Measurements from ENCODE around the gene LDLRAD4.

The LDLRAD4 gene

DNA sequence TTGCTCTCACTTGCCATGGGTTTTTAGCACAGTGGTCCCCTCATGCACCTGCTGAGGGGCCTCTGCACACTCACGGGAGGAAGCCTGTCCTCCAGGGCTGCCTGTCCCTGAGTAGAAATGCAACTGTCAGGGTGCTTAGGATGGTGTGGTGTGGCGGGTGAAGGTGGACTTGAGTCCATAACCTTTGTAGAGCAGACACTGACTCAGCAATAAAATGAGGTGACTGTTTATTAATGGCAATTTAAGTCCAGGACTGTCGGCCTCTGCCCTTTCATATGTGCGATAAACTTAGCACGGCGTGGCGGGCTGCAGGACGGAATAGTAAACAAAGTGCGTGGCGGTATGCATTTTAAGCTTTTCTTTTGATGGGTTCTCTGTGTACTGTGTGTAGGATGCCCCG, 188.2 kb downstream of the LDLRAD4 start:
- DNase-seq (ENCODE audit: low read depth in 2 of 2) = no peak

DNA sequence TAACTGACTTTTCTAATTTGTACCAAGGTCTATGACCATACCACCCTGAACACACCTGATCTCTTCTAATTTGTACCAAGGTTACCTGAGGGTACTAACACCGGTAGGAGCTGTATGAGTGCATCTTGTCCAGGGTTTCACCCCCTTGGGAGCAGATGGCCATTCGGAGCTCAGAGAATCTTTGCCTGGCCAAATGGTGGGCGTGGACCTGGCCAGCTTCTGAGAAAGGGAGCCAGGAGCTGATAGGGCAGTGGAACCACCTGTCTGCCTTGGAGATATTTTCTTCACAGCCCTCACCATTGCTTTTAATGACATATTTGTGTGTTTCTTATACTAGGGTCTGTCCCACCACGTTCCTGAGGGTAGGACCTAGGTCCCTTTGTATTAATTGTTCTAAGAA, 188.9 kb downstream of the LDLRAD4 start:
- DNase-seq (ENCODE audit: low read depth in 2 of 2) = no peak

GRCh38 chr18:13409026-13409425, 190.5 kb downstream of the LDLRAD4 start:
- no peak for DNase-seq (ENCODE audit: low read depth in 2 of 2)

GRCh38 chr18:13409997-13410396, 191.4 kb downstream of the LDLRAD4 start:
- DNase-seq (ENCODE audit: low read depth in 2 of 2) = no peak

DNA sequence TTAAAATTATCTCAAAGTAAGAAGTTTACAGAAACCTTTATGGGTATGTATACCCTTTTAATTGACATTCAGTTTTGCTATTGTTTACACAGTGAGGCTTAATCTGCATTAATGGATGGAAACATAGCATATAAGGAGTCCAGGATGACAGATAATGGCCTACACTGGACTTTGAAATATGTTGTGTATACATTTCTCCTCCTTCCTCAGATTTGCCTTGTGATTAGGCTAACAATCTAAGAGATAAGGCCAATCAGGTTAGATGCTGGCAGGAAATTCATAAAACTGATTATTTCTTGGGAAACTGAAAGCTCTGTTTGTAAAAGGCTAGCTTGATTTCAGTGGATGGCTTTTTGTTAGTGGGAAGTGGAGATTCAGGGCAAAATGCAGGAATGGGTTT, 191.9 kb downstream of the LDLRAD4 start:
- no peak for DNase-seq (ENCODE audit: low read depth in 2 of 2)

DNA sequence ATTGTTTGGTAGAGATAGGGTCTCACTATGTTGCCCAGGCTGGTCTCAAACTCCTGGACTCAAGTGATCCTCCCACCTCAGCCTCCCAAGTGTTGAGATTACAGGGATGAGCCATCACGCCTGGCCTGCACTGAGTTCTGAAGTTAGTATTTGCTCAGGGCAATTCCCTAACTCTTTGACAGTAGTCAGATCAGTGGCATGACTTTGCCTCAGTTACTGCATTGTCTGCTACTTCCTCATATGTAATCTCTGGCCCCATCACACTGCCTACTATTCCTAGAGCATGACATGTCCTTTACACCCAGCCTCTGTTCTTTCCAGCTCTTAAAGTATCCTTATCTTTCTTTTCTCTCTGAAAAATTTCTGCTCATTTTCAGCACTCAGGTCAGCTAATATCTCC, 193.5 kb downstream of the LDLRAD4 start:
- DNase-seq (ENCODE audit: low read depth in 2 of 2) = no peak

DNA sequence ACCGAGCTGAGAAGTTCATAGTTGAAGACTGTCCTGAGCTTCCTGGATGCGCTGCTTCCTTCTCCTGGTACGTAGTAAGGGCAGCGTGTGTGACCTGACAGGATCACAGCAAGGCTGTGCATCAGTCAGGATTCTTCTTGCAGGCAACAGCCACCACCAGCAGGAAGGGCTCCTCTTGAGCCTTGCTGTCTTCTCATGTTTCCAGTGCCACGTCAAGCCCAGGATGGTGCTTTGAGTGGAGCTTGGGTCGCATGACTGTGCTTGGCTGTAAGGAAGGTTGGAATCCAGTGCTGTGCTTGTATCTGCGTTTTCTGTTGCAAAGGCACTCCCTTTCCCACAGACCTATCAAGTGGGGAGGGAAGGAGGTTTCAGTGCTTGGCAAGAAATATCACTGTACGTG, 194.3 kb downstream of the LDLRAD4 start:
- DNase-seq (ENCODE audit: low read depth in 2 of 2) = no peak

DNA sequence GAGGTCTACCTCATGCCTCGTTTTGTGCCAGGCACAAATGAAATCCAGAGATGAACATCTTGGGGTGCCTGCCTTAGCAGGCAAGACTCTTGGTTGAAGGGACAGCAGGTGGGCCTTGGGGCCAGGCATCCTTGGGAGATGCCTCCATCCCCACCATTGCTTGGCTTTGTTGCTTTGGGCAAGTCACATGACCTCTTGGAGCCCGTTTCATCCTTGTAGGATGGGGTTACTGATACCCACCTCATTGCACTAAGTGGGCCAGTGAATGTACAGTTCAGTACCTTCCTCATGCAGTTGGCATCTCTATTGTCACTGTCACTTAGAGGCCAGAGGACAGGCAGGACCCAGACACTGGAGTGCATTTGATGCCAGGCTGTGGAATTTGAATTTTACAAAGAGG, 195.5 kb downstream of the LDLRAD4 start:
- DNase-seq (ENCODE audit: low read depth in 2 of 2) = no peak

DNA sequence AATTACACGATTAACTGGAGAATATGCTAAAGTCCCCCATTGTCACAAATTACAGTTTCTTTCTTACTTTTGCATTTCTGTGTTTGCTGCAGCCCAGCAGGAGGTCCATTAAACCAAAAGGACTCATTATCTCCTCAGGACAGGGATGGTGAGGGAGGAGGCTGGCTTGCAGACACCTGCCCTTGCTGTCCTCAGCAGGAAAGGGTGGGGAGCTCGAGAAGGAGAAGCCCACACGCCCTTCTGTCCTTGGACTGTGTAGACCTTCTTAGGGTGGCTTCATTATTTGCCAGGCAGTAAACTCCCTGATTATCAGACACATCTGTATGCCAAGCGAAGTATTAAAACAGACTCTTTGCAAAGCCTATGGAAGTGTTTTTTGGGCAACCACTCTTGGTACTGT, 196.0 kb downstream of the LDLRAD4 start:
- no peak for DNase-seq (ENCODE audit: low read depth in 2 of 2)

DNA sequence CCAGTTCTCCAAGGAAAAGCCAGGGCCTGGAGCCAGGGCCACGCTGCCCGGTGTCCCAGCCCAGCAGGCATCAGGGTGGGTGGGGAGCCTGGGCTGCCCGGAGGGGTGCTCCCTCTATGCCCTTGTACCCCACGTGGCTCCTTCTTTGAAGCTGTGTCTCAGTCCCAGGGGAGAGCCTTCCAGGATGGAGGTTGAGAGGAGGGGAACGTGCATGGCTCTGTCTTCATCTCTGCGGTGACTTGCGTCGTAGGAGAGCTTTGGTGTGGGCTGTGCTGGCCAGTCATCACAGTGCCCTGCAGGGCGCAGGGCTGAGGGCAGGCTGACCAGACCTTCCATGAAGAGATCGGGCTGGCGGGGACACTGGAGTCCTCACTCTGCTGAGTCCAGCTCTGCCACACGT, 197.2 kb downstream of the LDLRAD4 start:
- DNase-seq (ENCODE audit: low read depth in 2 of 2) = no peak

DNA sequence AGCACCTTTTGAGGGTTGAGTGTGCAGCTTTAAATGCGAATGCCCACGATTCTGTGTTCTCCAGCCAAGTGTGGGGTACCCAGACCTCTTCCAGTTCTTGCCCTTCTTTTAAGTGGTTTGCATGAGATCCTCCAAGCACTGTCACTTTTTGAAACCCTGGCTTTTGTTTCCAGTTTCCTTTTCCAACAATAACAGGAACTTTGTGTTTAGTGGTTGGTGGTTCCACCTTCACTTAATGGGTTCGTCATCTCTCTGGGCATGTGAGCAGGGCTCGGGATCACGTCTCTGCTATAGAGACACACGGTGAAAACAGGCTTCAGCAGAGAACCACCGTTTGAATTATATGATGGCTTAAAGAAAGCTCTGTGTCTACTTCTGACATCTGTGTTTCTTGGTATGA, 197.6 kb downstream of the LDLRAD4 start:
- DNase-seq (ENCODE audit: low read depth in 2 of 2) = no peak

DNA sequence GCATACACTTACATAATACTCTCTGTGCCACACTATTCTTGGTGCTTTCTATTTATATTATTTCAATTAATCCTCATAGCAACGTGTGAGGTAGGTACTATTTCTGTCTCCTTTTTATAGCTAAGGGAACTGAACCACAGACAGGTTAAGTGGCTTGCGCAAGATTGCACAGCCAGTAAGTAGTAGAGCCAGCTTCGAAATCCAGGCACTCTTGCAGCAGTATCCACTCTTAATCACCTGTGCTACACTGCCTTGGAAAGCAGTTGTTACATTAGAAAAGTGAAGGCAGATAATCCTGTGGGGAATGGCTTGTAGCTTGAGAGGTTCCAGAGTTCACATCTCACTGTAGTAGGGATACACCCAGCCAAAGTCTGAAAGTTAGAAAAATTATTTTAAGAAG, 198.3 kb downstream of the LDLRAD4 start:
- no peak for DNase-seq (ENCODE audit: low read depth in 2 of 2)

- no peak for DNase-seq (ENCODE audit: low read depth in 2 of 2)
Observed at GRCh38 chr18:13418013-13418710, 199.6 kb downstream of the LDLRAD4 start.

- no peak for DNase-seq (ENCODE audit: low read depth in 2 of 2)
Observed at GRCh38 chr18:13420969-13421686, 202.6 kb downstream of the LDLRAD4 start.

DNA sequence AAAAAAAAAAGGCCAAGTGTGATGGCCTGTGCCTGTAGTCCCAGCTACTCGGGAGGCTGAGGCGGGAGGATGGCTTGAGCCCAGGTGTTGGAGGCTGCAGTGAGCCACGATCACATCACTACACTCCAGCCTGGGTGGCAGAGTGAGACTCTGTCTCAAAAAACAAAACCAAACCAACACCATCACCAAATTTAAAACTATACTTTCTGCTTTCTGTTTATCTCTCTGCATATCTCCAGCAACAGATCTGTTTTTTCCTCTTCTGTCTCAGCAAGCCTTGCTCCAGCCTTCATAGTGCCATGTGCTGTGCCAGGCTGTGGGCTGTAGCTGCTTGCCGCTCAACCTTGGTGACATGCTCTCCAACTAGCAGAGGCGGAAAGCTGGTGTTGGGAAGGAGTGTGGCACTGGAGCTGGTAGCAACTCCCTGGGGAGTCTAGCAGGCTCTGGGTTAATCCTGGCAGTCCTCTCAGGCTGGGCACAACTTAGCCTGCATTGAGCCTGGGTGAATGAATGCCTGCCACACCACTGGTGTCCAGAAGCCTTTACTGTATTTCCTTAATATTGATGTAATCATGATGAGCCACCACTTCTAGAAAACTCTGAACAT, 204.1 kb downstream of the LDLRAD4 start:
- DNase-seq (ENCODE audit: low read depth in 2 of 2) = no peak

- DNase-seq (ENCODE audit: low read depth in 2 of 2) = no peak
Observed at GRCh38 chr18:13423352-13423751, 204.8 kb downstream of the LDLRAD4 start.

DNA sequence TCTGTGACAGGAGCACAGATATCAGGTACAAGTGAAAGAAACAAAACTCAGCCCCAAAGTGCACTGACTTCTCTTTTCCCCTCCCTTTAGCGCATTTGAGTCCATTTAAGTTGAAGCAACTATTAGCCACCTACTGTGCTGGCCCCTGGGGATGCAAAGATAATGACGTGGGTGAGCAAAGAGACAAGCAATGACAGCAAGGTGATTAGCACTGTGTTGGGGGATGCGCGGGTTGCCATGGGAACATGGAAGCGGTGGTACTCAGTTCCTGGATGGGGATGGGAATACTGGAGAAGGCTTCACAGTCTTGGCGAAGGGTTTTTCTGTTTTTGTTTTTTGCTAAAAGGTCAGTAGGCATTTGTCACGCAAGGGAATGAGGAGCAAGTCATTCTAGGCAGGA, 205.8 kb downstream of the LDLRAD4 start:
- no peak for DNase-seq (ENCODE audit: low read depth in 2 of 2)

DNA sequence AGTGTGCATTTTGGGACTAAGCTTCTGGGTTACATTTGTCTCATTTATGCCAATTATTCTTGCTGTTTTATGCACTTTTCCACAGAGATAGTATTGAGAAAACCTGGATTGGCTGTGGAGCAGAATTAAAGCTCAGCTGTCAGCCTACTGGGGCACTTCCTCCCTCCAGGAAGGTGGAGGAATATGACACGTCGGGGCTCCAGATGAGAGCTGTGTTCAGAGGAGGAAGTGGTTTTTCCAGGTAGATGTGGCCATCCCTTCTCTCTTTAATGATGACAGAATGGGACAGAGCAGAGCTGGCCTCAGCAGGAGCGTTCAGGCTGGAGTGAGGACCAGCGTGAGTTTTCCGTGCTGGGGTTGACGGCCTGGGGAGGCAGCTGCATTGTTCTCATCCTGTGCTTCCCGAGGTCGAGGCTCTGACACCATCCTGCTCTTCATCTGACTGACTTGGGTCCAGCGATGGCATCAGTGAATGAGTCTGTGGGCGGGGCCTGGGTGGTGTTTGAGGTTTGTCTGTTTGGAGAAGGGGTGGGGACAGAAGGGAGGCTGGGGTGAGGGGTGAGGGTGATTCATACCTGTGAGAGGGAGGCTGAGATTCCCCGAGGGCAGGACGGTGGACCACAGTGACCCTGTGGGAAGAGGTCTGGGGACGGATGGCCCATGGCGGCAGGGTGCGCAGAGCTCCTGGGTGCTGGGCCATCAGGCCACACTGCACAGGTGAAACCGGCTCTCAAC, 207.0 kb downstream of the LDLRAD4 start:
- no peak for DNase-seq (ENCODE audit: low read depth in 2 of 2)

DNA sequence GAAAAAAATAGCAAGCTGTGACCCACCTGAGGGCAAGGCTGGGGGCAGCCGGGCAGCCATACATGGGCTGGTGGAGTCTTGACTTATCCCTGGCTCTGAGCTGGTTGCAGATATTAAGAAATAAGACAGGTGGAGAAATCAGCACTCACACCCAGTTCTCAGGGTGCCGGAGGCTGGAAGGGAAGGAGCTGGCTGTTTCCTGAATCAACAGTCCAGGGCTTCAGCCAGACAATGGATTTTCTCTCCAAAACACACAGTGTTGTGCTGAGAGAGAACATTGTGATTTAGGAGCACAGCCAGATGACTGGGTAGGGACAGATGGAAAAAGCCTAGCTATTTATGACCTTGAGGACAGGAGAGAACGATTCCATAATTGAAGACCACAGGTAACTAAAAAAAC, 208.8 kb downstream of the LDLRAD4 start:
- no peak for DNase-seq (ENCODE audit: low read depth in 2 of 2)

- no peak for DNase-seq (ENCODE audit: low read depth in 2 of 2)
Observed at GRCh38 chr18:13428319-13428718, 209.8 kb downstream of the LDLRAD4 start.

DNA sequence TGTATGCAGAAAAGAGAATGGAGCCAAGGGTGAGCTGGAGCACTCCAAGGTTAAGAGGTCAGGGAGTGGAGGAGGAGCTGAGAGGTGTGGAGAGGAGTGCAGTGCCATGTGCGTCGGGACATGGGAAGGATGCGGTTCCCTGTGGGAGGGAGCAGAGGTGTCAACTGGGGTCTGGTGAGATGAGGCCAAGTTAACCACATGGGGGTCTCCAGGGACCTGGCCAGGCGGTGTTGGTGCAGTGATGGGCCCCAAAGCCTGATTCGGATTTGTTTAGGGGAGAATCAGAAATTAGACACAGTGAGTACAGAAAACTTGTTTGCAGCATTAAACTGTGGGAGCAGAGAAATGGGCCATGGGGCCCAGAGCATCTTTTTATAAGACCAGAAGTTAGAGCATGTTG, 210.5 kb downstream of the LDLRAD4 start:
- no peak for DNase-seq (ENCODE audit: low read depth in 2 of 2)

GRCh38 chr18:13429884-13430510, 211.4 kb downstream of the LDLRAD4 start:
- DNase-seq (ENCODE audit: low read depth in 2 of 2) = no peak
